Measurements from ENCODE around the gene LRRC40.
A peak's percentile ranks its signal among the peaks of the same experiment; 100 is the strongest.
"Not testable (repeated sequence)": the region's sequence is repeated elsewhere in the genome, so short reads cannot be mapped to it uniquely, and the experiment has no call there.

LRRC40 gene

GRCh38 chr1:70205434-70206118, at the start of gene LRRC40:
LRRC40 (minus strand) TSS chr1:70205579; CDS start chr1:70205540, 39 bp downstream.
- DNase-seq = peak; percentile 92

- no peak for DNase-seq
These were observed 43.4 kb upstream of the LRRC40 start for GRCh38 chr1:70248729-70249128.

GRCh38 chr1:70247768-70248167, 42.4 kb upstream of the LRRC40 start:
- no peak for DNase-seq

GRCh38 chr1:70247122-70247521, 41.7 kb upstream of the LRRC40 start:
- no peak for DNase-seq

GRCh38 chr1:70239940-70240339, 34.6 kb upstream of the LRRC40 start:
- no peak for DNase-seq

- no peak for DNase-seq
These were observed 29.4 kb upstream of the LRRC40 start for GRCh38 chr1:70234733-70235132.

GRCh38 chr1:70231475-70231874, 26.1 kb upstream of the LRRC40 start:
- DNase-seq = no peak

GRCh38 chr1:70228670-70229069, 23.3 kb upstream of the LRRC40 start:
- DNase-seq = no peak

GRCh38 chr1:70227439-70227838, 22.1 kb upstream of the LRRC40 start:
- DNase-seq = no peak

GRCh38 chr1:70224954-70225353, 19.6 kb upstream of the LRRC40 start:
- DNase-seq = no peak

GRCh38 chr1:70222716-70223235, 17.4 kb upstream of the LRRC40 start:
- DNase-seq = no peak

GRCh38 chr1:70221238-70222121, 16.1 kb upstream of the LRRC40 start, which contains the start of gene SRSF11:
SRSF11 (plus strand) TSS chr1:70221380; CDS start chr1:70221637, 257 bp downstream.
- DNase-seq = peak; percentile 94

GRCh38 chr1:70220517-70221237, 15.3 kb upstream of the LRRC40 start:
- DNase-seq = no peak

GRCh38 chr1:70220015-70220414, 14.6 kb upstream of the LRRC40 start:
- no peak for DNase-seq

GRCh38 chr1:70211541-70211940, 6.2 kb upstream of the LRRC40 start:
- no peak for DNase-seq

GRCh38 chr1:70210820-70211219, 5.4 kb upstream of the LRRC40 start:
- DNase-seq = no peak

GRCh38 chr1:70208292-70208691, 2.9 kb upstream of the LRRC40 start:
- DNase-seq = no peak

- no peak for DNase-seq
These were observed 2.1 kb upstream of the LRRC40 start for GRCh38 chr1:70207492-70207891.

GRCh38 chr1:70206833-70207232, 1.5 kb upstream of the LRRC40 start:
- not testable (repeated sequence) for DNase-seq

- DNase-seq = no peak
These were observed 327 bp downstream of the LRRC40 start for GRCh38 chr1:70205071-70205433.

GRCh38 chr1:70204600-70204999, 779 bp downstream of the LRRC40 start:
- DNase-seq = no peak

GRCh38 chr1:70204139-70204538, 1.2 kb downstream of the LRRC40 start:
- no peak for DNase-seq

GRCh38 chr1:70202173-70202758, 3.1 kb downstream of the LRRC40 start:
- no peak for DNase-seq
